H9 (cell line): ENCODE measurements around the gene PDE6H. TPM values are rescaled to one million over a fixed set of nuclear protein-coding genes. Genes with fewer than 3 reads are reported as not detected.

ENCODE experiments used
- DNase-seq: peaks from one replicate; pipeline ENCODE4 v3.0.0-alpha.2; 2017
- H2AFZ ChIP-seq: one replicate; pipeline ENCODE4 v1.6.1; 2013; ENCODE audit warnings: mild to moderate bottlenecking, low read length, control low read depth, moderate library complexity
- H2AK5ac ChIP-seq: 2 replicates; pipeline ENCODE4 v1.6.1; 2013; ENCODE audit warnings: low read length, control low read depth, mixed read lengths; ENCODE audit not compliant: insufficient read length
- H2BK120ac ChIP-seq: one replicate; pipeline ENCODE4 v1.6.1; 2013; ENCODE audit warnings: low read depth, mild to moderate bottlenecking, low read length, control low read depth, inconsistent platforms; ENCODE audit not compliant: poor library complexity, severe bottlenecking
- H2BK12ac ChIP-seq: 2 replicates; pipeline ENCODE4 v1.6.1; 2013; ENCODE audit warnings: low read length, control low read depth, mixed read lengths, low read depth; ENCODE audit not compliant: insufficient read length
- H2BK15ac ChIP-seq: 2 replicates; pipeline ENCODE4 v1.6.1; 2013; ENCODE audit warnings: low read depth, low read length, control low read depth
- H2BK20ac ChIP-seq: one replicate; pipeline ENCODE4 v1.6.1; 2013; ENCODE audit warnings: low read depth, mild to moderate bottlenecking, low read length, control low read depth, inconsistent platforms; ENCODE audit not compliant: poor library complexity, severe bottlenecking
- H2BK5ac ChIP-seq: 2 replicates; pipeline ENCODE4 v1.6.1; 2013; ENCODE audit warnings: low read length, control low read depth, mixed read lengths; ENCODE audit not compliant: insufficient read length
- H3K14ac ChIP-seq: 2 replicates; pipeline ENCODE4 v1.6.1; 2013; ENCODE audit warnings: low read length, control low read depth; ENCODE audit not compliant: insufficient read depth
- H3K18ac ChIP-seq: 2 replicates; pipeline ENCODE4 v1.6.1; 2013; ENCODE audit warnings: low read depth, mild to moderate bottlenecking, mixed read lengths, low read length, control low read depth; ENCODE audit not compliant: insufficient read length
- H3K23ac ChIP-seq: 2 replicates; pipeline ENCODE4 v1.6.1; 2013; ENCODE audit warnings: low read length, control low read depth, mixed read lengths, low read depth; ENCODE audit not compliant: insufficient read length
- H3K23me2 ChIP-seq: 2 replicates; pipeline ENCODE4 v1.6.1; 2013; ENCODE audit warnings: low read depth, mild to moderate bottlenecking, mixed read lengths, low read length, control low read depth; ENCODE audit not compliant: insufficient read length, poor library complexity, severe bottlenecking
- H3K27ac ChIP-seq: 2 replicates; pipeline ENCODE4 v1.5.1; 2013; ENCODE audit warnings: low read length, control low read depth, mixed read lengths, low read depth; ENCODE audit not compliant: insufficient read length
- H3K27me3 ChIP-seq: 2 replicates; pipeline ENCODE4 v1.6.1; 2013; ENCODE audit warnings: low read length, control low read depth, inconsistent platforms; ENCODE audit not compliant: insufficient read depth
- H3K4ac ChIP-seq: 2 replicates; pipeline ENCODE4 v1.6.1; 2013; ENCODE audit warnings: low read depth, mild to moderate bottlenecking, control low read depth, inconsistent platforms, low read length, moderate library complexity
- H3K4me1 ChIP-seq: 2 replicates; pipeline ENCODE4 v1.6.1; 2013; ENCODE audit warnings: low read length, control low read depth, inconsistent platforms; ENCODE audit not compliant: insufficient read depth
- H3K4me2 ChIP-seq: 2 replicates; pipeline ENCODE4 v1.6.1; 2013; ENCODE audit warnings: low read length, control low read depth, mixed read lengths; ENCODE audit not compliant: insufficient read length, insufficient read depth
- H3K56ac ChIP-seq: 2 replicates; pipeline ENCODE4 v1.6.1; 2013; ENCODE audit warnings: low read depth, mild to moderate bottlenecking, mixed read lengths, low read length, control low read depth; ENCODE audit not compliant: insufficient read length
- H3K79me1 ChIP-seq: 2 replicates; pipeline ENCODE4 v1.6.1; 2013; ENCODE audit warnings: low read depth, mild to moderate bottlenecking, moderate library complexity, low read length, control low read depth, inconsistent platforms; ENCODE audit not compliant: insufficient read depth, poor library complexity, severe bottlenecking
- H3K79me2 ChIP-seq: 2 replicates; pipeline ENCODE4 v1.6.1; 2013; ENCODE audit warnings: low read length, control low read depth, inconsistent platforms; ENCODE audit not compliant: insufficient read depth
- H3K9ac ChIP-seq: 2 replicates; pipeline ENCODE4 v1.6.1; 2013; ENCODE audit warnings: low read length, control low read depth, mixed read lengths; ENCODE audit not compliant: insufficient read length; ENCODE audit errors: extremely low read depth
- H3K9me3 ChIP-seq: one replicate; pipeline ENCODE4 v1.6.1; 2013; ENCODE audit warnings: low read depth, low read length, inconsistent platforms; ENCODE audit not compliant: control insufficient read depth
- H3T11ph ChIP-seq: one replicate; pipeline ENCODE4 v1.6.1; 2013; ENCODE audit warnings: mild to moderate bottlenecking, low read length, control low read depth, inconsistent platforms
- H4K20me1 ChIP-seq: one replicate; pipeline ENCODE4 v1.6.1; 2013; ENCODE audit not compliant: control insufficient read depth, insufficient read length, insufficient read depth
- H4K5ac ChIP-seq: 2 replicates; pipeline ENCODE4 v1.6.1; 2013; ENCODE audit warnings: low read depth, mild to moderate bottlenecking, mixed read lengths, low read length, control low read depth; ENCODE audit not compliant: insufficient read length
- H4K8ac ChIP-seq: replicated peaks from 2 replicates; pipeline ENCODE4 v1.6.1; 2013; ENCODE audit warnings: low read length, control low read depth, mixed read lengths, low read depth; ENCODE audit not compliant: insufficient read length
- H4K91ac ChIP-seq: 2 replicates; pipeline ENCODE4 v1.6.1; 2013; ENCODE audit warnings: low read depth, mild to moderate bottlenecking, moderate library complexity, mixed read lengths, low read length, control low read depth; ENCODE audit not compliant: insufficient read length
- H3K27ac Mint-ChIP-seq, 3 experiments: 2 replicates in 2 of 3; 3 replicates in 1 of 3; pipeline ENCODE4 v1.8.0; 2020 to 2021; ENCODE audit warnings: mixed read lengths in 3 of 3, mild to moderate bottlenecking in 1 of 3, moderate library complexity in 1 of 3
- H3K27me3 Mint-ChIP-seq: 2 replicates; pipeline ENCODE4 v1.8.0; 2021; ENCODE audit warnings: low read depth, mild to moderate bottlenecking, moderate library complexity, mixed read lengths
- H3K36me3 Mint-ChIP-seq, 3 experiments: 2 replicates in 2 of 3; 3 replicates in 1 of 3; pipeline ENCODE4 v1.8.0; 2020 to 2021; ENCODE audit warnings: low read depth in 3 of 3, mixed read lengths in 3 of 3; ENCODE audit not compliant: insufficient read depth in 1 of 3
- H3K4me1 Mint-ChIP-seq, 2 experiments: 2 replicates each; pipeline ENCODE4 v1.8.0; 2020; ENCODE audit warnings: mixed read lengths in 2 of 2
- H3K4me3 Mint-ChIP-seq, 2 experiments: 2 replicates in 1 of 2; 3 replicates in 1 of 2; pipeline ENCODE4 v1.8.0; 2020 to 2021; ENCODE audit warnings: mild to moderate bottlenecking in 2 of 2, mixed read lengths in 2 of 2, moderate library complexity in 1 of 2
- H3K9me3 Mint-ChIP-seq, 2 experiments: 2 replicates in 1 of 2; 3 replicates in 1 of 2; pipeline ENCODE4 v1.8.0; 2020; ENCODE audit warnings: mild to moderate bottlenecking in 2 of 2, mixed read lengths in 2 of 2, moderate library complexity in 1 of 2
- CTCF ChIP-seq: fragments of 200-600 bp; sonication (generic); conservative IDR thresholded peaks from 3 replicates; pipeline ENCODE4 v1.8.0; 2021; ENCODE audit warnings: antibody characterized with exemption, mild to moderate bottlenecking
- WGBS: extraction: QIAGEN DNeasy Blood & Tissue Kit; methylation state at CpG from one replicate; pipeline ENCODE4 v1.1.7; 2013; ENCODE audit warnings: missing lambda C conversion rate, low lambda C conversion rate, mixed read lengths; ENCODE audit not compliant: insufficient read length; ENCODE audit errors: extremely low coverage; 5-methylcytosine and 5-hydroxymethylcytosine counted together
- total RNA-seq: library from RNA; stranded (reverse); gene quantifications from 2 replicates; pipeline ENCODE4 v1.2.1, GENCODE V29; 2021

PDE6H gene
- total RNA-seq, 1 experiment from 2014 or later = not detected

GRCh38 chr12:14974633-14975032 is 1.8 kb downstream of the PDE6H start:
- no peak overlapping the region for H3K14ac ChIP-seq
- no peak overlapping the region for H3K56ac ChIP-seq
- no peak overlapping the region for H2BK15ac ChIP-seq
- DNase-seq = no peak
- H3K4ac ChIP-seq = no peak overlapping the region
- H3K4me2 ChIP-seq = no peak overlapping the region
- no peak overlapping the region for H3T11ph ChIP-seq
- H4K91ac ChIP-seq = no peak overlapping the region
- H3K79me1 ChIP-seq = no peaks in the 10 kb centered on the region
- no peak overlapping the region for H3K27ac ChIP-seq
- H4K8ac ChIP-seq = no peak overlapping the region
- Mint-ChIP-seq H3K27me3 (no peaks in the 10 kb centered on the region), H3K27ac (no peak overlapping the region), H3K36me3 (no peaks in the 10 kb centered on the region), H3K9me3 (no peaks in the 10 kb centered on the region), H3K4me1 (no peaks in the 10 kb centered on the region; a peak in 1 of 4 replicates), H3K4me3 (no peak overlapping the region)
- H3K23me2 ChIP-seq = no peaks in the 10 kb centered on the region
- TF ChIP-seq CTCF = no peak
- H3K23ac ChIP-seq = no peak overlapping the region
- no peaks in the 10 kb centered on the region for H3K9me3 ChIP-seq
- H3K79me2 ChIP-seq = no peaks in the 10 kb centered on the region
- no peaks in the 10 kb centered on the region for H4K20me1 ChIP-seq
- H3K4me1 ChIP-seq = no peaks in the 10 kb centered on the region
- no peak overlapping the region for H2AFZ ChIP-seq
- H2AK5ac ChIP-seq = no peak overlapping the region
- H2BK5ac ChIP-seq = no peak overlapping the region
- H2BK12ac ChIP-seq = no peak overlapping the region
- no peak overlapping the region for H3K18ac ChIP-seq
- H2BK120ac ChIP-seq = no peak overlapping the region
- no peak overlapping the region for H2BK20ac ChIP-seq
- H4K5ac ChIP-seq = no peak overlapping the region
- no peaks in the 10 kb centered on the region for H3K27me3 ChIP-seq
- H3K9ac ChIP-seq = no peak overlapping the region
- WGBS = no CpG with 5 or more reads among the region's 3 CpGs
